Testis (tissue), 3 donors: ENCODE data around the gene OR6X1. TPM values are rescaled to one million over a fixed set of nuclear protein-coding genes. Genes with fewer than 3 reads are reported as not detected.

Source experiments
- DNase-seq: peaks from one replicate; pipeline ENCODE4 v3.0.0-alpha.2; 2019
- H3K27ac ChIP-seq, 2 donors: fragments of 200-600 bp; sonication (generic); one replicate each; pipeline ENCODE4 v1.5.1; 2019
- H3K27me3 ChIP-seq: fragments of 200-600 bp; sonication (generic); one replicate; pipeline ENCODE4 v1.5.1; 2019
- H3K36me3 ChIP-seq: fragments of 200-600 bp; sonication (generic); one replicate; pipeline ENCODE4 v1.5.1; 2017; ENCODE audit warnings: low read depth; ENCODE audit errors: missing control alignments
- H3K4me1 ChIP-seq: fragments of 200-600 bp; sonication (generic); one replicate; pipeline ENCODE4 v1.5.1; 2019
- H3K4me3 ChIP-seq, 2 donors: fragments of 200-600 bp; sonication (generic); one replicate each; pipeline ENCODE4 v1.5.1; 2017 to 2019
- H3K9me3 ChIP-seq: fragments of 200-600 bp; sonication (generic); one replicate; pipeline ENCODE4 v1.5.1; 2017
- CTCF ChIP-seq, 3 experiments: fragments of 450-650 bp in 2 of 3; fragments of 200-600 bp in 1 of 3; sonication (generic) in 1 of 3; IDR thresholded peaks; one replicate each; pipeline ENCODE4 v1.5.1; 2016 to 2019; ENCODE audit warnings: antibody characterized with exemption in 3 of 3, mild to moderate bottlenecking in 2 of 3, moderate library complexity in 1 of 3
- POLR2A ChIP-seq: fragments of 450-650 bp; IDR thresholded peaks from one replicate; pipeline ENCODE4 v1.6.1; 2017; ENCODE audit warnings: antibody characterized with exemption, mild to moderate bottlenecking, moderate library complexity
- WGBS, 2 donors: methylation state at CpG; one replicate each; pipeline ENCODE4 v1.1.5; 2018; 5-methylcytosine and 5-hydroxymethylcytosine counted together
- intact Hi-C: fragments of 100-400 bp; cut with DNase I; formaldehyde crosslinking; loops from one replicate; pipeline ENCODE4 v1.15.1; 2023; ENCODE audit warnings: low total_unique reads
- polyA plus RNA-seq: library from polyadenylated mRNA; stranded (reverse); fragments of 350-450 nt; fragmentation: Illumina TruSeq; extraction: RNeasy Lipid Tissue Mini Kit (QIAGEN cat#74804); gene quantifications from one replicate; pipeline ENCODE4 v1.2.3, GENCODE V29; 2014; ENCODE audit warnings: low read depth, low replicate concordance; ENCODE audit not compliant: insufficient read depth
- total RNA-seq, 2 donors: library from RNA; depleted of rRNA; stranded (reverse); fragments of >200 nt; gene quantifications; one replicate each; pipeline ENCODE4 v1.2.3, GENCODE V29; 2016

Gene OR6X1
- total and polyA plus RNA-seq, 3 donors from 2014 or later: not detected

- H3K36me3 ChIP-seq: no peaks in the 10 kb centered on the region
- intact Hi-C loops: no loop called here
Observed at GRCh38 chr11:123741159-123742030, 12.9 kb downstream of the OR6X1 start, which contains the start of gene ZNF202. ZNF202 (minus strand) TSS chr11:123741660; CDS start chr11:123730888, 10,772 bp downstream.

GRCh38 chr11:123740787-123741158 is 13.5 kb downstream of the OR6X1 start:
- WGBS, 2 donors: 0 to 1% methylated on average over 6 of the region's 6 CpGs
- intact Hi-C loops: no loop called here
- TF ChIP-seq CTCF (IDR thresholded peaks at IDR 0.05) (no peak), POLR2A (no peak)

More at GRCh38 chr11:123741159-123742030, 12.9 kb downstream of the OR6X1 start, which contains the start of gene ZNF202:
- peak within 1 kb of the TSS; percentile 85 to 89 for H3K27ac ChIP-seq
- H3K4me1 ChIP-seq: peaks cover 17% of the 10 kb centered on the region
- 0% methylated on average over 11 to 67 of the region's 67 CpGs for WGBS, 2 donors
- H3K27me3 ChIP-seq: no peaks in the 10 kb centered on the region
- no peaks in the 10 kb centered on the region for H3K9me3 ChIP-seq
- TF ChIP-seq POLR2A (peak; percentile 24), CTCF (IDR thresholded peaks at IDR 0.05) (peak in 1 of 3 experiments; percentile 13)
- DNase-seq: peak; percentile 96
- H3K4me3 ChIP-seq: peak within 1 kb of the TSS; percentile 86 to 96

GRCh38 chr11:123738374-123738773 is 15.9 kb downstream of the OR6X1 start:
- Histone ChIP-seq H3K36me3 (no peaks in the 10 kb centered on the region), H3K9me3 (no peaks in the 10 kb centered on the region), H3K27ac (no peak overlapping the region), H3K4me3 (no peak overlapping the region), H3K4me1 (peaks cover 17% of the 10 kb centered on the region), H3K27me3 (no peaks in the 10 kb centered on the region)
- DNase-seq: no peak
- intact Hi-C loops: no loop called here
- TF ChIP-seq POLR2A (no peak), CTCF (IDR thresholded peaks at IDR 0.05) (no peak)
- WGBS, 2 donors: 2 to 97% methylated on average over 2 of the region's 2 CpGs

More at GRCh38 chr11:123740787-123741158, 13.5 kb downstream of the OR6X1 start:
- no peaks in the 10 kb centered on the region for H3K27me3 ChIP-seq
- no peaks in the 10 kb centered on the region for H3K9me3 ChIP-seq
- no peaks in the 10 kb centered on the region for H3K36me3 ChIP-seq
- H3K4me3 ChIP-seq: peak overlapping the region; percentile 86 to 96
- DNase-seq: peak; percentile 30
- H3K4me1 ChIP-seq: peaks cover 17% of the 10 kb centered on the region
- peak overlapping the region; percentile 85 to 89 for H3K27ac ChIP-seq

- Histone ChIP-seq H3K4me3 (no peak overlapping the region), H3K36me3 (no peaks in the 10 kb centered on the region), H3K27me3 (no peaks in the 10 kb centered on the region), H3K9me3 (no peaks in the 10 kb centered on the region), H3K27ac (no peak overlapping the region), H3K4me1 (peaks cover 10% of the 10 kb centered on the region)
- DNase-seq: no peak
- TF ChIP-seq POLR2A (no peak), CTCF (IDR thresholded peaks at IDR 0.05) (no peak)
- intact Hi-C loops: no loop called here
- 84 to 88% methylated on average over 3 of the region's 3 CpGs for WGBS, 2 donors
Observed at GRCh38 chr11:123736769-123737168, 17.5 kb downstream of the OR6X1 start.
